Neural cell (in vitro differentiated cells): ENCODE results near the gene ZNF764. TPM values are rescaled to one million over a fixed set of nuclear protein-coding genes. Genes with fewer than 3 reads are reported as not detected.

Experiments used
- H2AFZ ChIP-seq: fragments of 200-600, 300-800 bp; sonication (generic), shearing (Covaris generic); 2 replicates; pipeline ENCODE4 v1.6.0; 2014; ENCODE audit warnings: low read depth, mild to moderate bottlenecking, antibody characterized with exemption, low read length, moderate library complexity
- H3F3A ChIP-seq: fragments of 200-600 bp; shearing (Covaris generic); 2 replicates; pipeline ENCODE4 v1.6.1; 2016; ENCODE audit warnings: mild to moderate bottlenecking, moderate library complexity, mixed read lengths, antibody characterized with exemption, low read length; ENCODE audit not compliant: insufficient read depth, poor library complexity, severe bottlenecking
- H3K27ac ChIP-seq: fragments of 200-600, 300-800 bp; sonication (generic), shearing (Covaris generic); 2 replicates; pipeline ENCODE4 v1.5.1; 2014; ENCODE audit warnings: mild to moderate bottlenecking, low read length, moderate library complexity
- H3K27me3 ChIP-seq: fragments of 300-800, 200-600 bp; sonication (generic), shearing (Covaris generic); 2 replicates; pipeline ENCODE4 v1.6.0; 2014; ENCODE audit warnings: mild to moderate bottlenecking, low read depth, low read length, moderate library complexity; ENCODE audit not compliant: insufficient read depth
- H3K36me3 ChIP-seq: fragments of 300-800, 200-600 bp; sonication (generic), shearing (Covaris generic); 2 replicates; pipeline ENCODE4 v1.5.1; 2014; ENCODE audit warnings: mild to moderate bottlenecking, antibody characterized with exemption, low read length, moderate library complexity; ENCODE audit not compliant: insufficient read depth
- H3K4me2 ChIP-seq: fragments of 300-800, 200-600 bp; sonication (generic), shearing (Covaris generic); 2 replicates; pipeline ENCODE4 v1.6.0; 2014; ENCODE audit warnings: mild to moderate bottlenecking, low read length
- H3K4me3 ChIP-seq: fragments of 300-800, 200-600 bp; sonication (generic), shearing (Covaris generic); 2 replicates; pipeline ENCODE4 v1.5.1; 2014; ENCODE audit warnings: mild to moderate bottlenecking, low read length, moderate library complexity
- H3K79me2 ChIP-seq: fragments of 200-600 bp; shearing (Covaris generic); replicated peaks from 2 replicates; pipeline ENCODE4 v1.6.0; 2014; ENCODE audit warnings: mild to moderate bottlenecking, low read length, moderate library complexity; ENCODE audit not compliant: insufficient read depth
- H3K9ac ChIP-seq: fragments of 300-800, 200-600 bp; sonication (generic), shearing (Covaris generic); 2 replicates; pipeline ENCODE4 v1.6.1; 2016; ENCODE audit warnings: mild to moderate bottlenecking, low read length, mixed read lengths
- H3K9me2 ChIP-seq: fragments of 200-600 bp; shearing (Covaris generic); 2 replicates; pipeline ENCODE4 v1.6.1; 2016; ENCODE audit warnings: mild to moderate bottlenecking, low read length, mixed read lengths; ENCODE audit not compliant: insufficient read depth
- H3K9me3 ChIP-seq: fragments of 200-600, 300-800 bp; sonication (generic), shearing (Covaris generic); 2 replicates; pipeline ENCODE4 v1.6.1; 2016; ENCODE audit warnings: mild to moderate bottlenecking, mixed run types, low read length, moderate library complexity, mixed read lengths
- H4K20me1 ChIP-seq: fragments of 200-600 bp; shearing (Covaris generic); 2 replicates; pipeline ENCODE4 v1.6.1; 2016; ENCODE audit warnings: mild to moderate bottlenecking, mixed run types; ENCODE audit not compliant: insufficient read depth
- CTCF ChIP-seq: fragments of 450-650 bp; IDR thresholded peaks from 2 replicates; pipeline ENCODE4 v1.5.1; 2014; ENCODE audit warnings: antibody characterized with exemption, mild to moderate bottlenecking, moderate library complexity; ENCODE audit not compliant: poor library complexity, severe bottlenecking
- EP300 ChIP-seq: fragments of 450-650 bp; conservative IDR thresholded peaks from 2 replicates; pipeline ENCODE4 v1.6.1; 2014; ENCODE audit warnings: antibody characterized with exemption, mild to moderate bottlenecking, moderate library complexity; ENCODE audit not compliant: poor library complexity, severe bottlenecking
- EZH2 ChIP-seq: fragments of 200-600, 300-800 bp; shearing (Covaris generic), sonication (generic); IDR thresholded peaks from 2 replicates; pipeline ENCODE4 v1.6.1; 2014; ENCODE audit warnings: antibody characterized with exemption, low read length, borderline replicate concordance, mild to moderate bottlenecking; ENCODE audit not compliant: insufficient read depth, poor library complexity, severe bottlenecking
- MXI1 ChIP-seq: fragments of 450-650 bp; conservative IDR thresholded peaks from 2 replicates; pipeline ENCODE4 v1.6.1; 2014; ENCODE audit warnings: antibody characterized with exemption, mild to moderate bottlenecking; ENCODE audit not compliant: poor library complexity, severe bottlenecking
- POLR2AphosphoS5 ChIP-seq: IDR thresholded peaks from 2 replicates; pipeline ENCODE4 v1.6.1; 2012
- RAD21 ChIP-seq: fragments of 450-650 bp; conservative IDR thresholded peaks from 2 replicates; pipeline ENCODE4 v1.6.1; 2014; ENCODE audit warnings: antibody characterized with exemption, mild to moderate bottlenecking, moderate library complexity
- SMC3 ChIP-seq: fragments of 450-650 bp; conservative IDR thresholded peaks from 2 replicates; pipeline ENCODE4 v1.6.1; 2014; ENCODE audit warnings: antibody characterized with exemption, mild to moderate bottlenecking, moderate library complexity; ENCODE audit not compliant: poor library complexity
- TAF1 ChIP-seq: IDR thresholded peaks from 2 replicates; pipeline ENCODE4 v1.6.1; 2012; ENCODE audit warnings: low read depth
- polyA plus RNA-seq: library from polyadenylated mRNA; depleted of rRNA; stranded (reverse); fragments of >200 nt; gene quantifications from 2 replicates; pipeline ENCODE4 v1.2.3, GENCODE V29; 2014
- TF ChIP-seq, protein P1 (sequence below): IDR thresholded peaks from 2 replicates; pipeline ENCODE4 v1.6.1; 2012; ENCODE audit warnings: borderline replicate concordance

Gene ZNF764
- polyA plus RNA-seq, 1 donor from 2014 or later: 10.5 TPM

- H3K36me3 ChIP-seq: no peaks in the 10 kb centered on the region
- H3K27ac ChIP-seq: no peak overlapping the region
- no peak overlapping the region for H3K9ac ChIP-seq
- H4K20me1 ChIP-seq: no peaks in the 10 kb centered on the region
- TF ChIP-seq SMC3 (no peak), MXI1 (no peak), POLR2AphosphoS5 (peak; percentile 9), EP300 (no peak), RAD21 (no peak)
- no peak overlapping the region for H3K4me3 ChIP-seq
- peaks cover 5% of the 10 kb centered on the region for H3K79me2 ChIP-seq
- H3F3A ChIP-seq: no peaks in the 10 kb centered on the region
- H3K27me3 ChIP-seq: no peaks in the 10 kb centered on the region
- no peaks in the 10 kb centered on the region for H3K9me2 ChIP-seq
- H2AFZ ChIP-seq: no peak overlapping the region
- H3K9me3 ChIP-seq: no peaks in the 10 kb centered on the region
- no peak overlapping the region for H3K4me2 ChIP-seq
Measured at GRCh38 chr16:30521873-30522641, 36.1 kb downstream of the ZNF764 start.

DNA sequence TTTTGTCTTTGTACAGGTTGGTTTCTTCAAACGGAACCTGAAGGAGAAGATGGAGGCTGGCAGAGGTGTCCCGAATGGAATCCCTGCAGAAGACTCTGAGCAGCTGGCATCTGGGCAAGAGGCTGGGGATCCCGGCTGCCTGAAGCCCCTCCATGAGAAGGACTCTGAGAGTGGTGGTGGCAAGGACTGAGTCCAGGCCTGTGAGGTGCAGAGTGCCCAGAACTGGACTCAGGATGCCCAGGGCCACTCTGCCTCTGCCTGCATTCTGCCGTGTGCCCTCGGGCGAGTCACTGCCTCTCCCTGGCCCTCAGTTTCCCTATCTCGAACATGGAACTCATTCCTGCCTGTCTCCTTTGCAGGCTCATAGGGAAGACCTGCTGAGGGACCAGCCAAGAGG, 36.7 kb downstream of the ZNF764 start:
- Histone ChIP-seq H3K27me3 (no peaks in the 10 kb centered on the region), H3K4me3 (no peak overlapping the region), H2AFZ (no peak overlapping the region), H3K9me3 (no peaks in the 10 kb centered on the region), H3K9me2 (no peaks in the 10 kb centered on the region), H3K36me3 (no peaks in the 10 kb centered on the region), H4K20me1 (no peaks in the 10 kb centered on the region), H3K27ac (no peak overlapping the region), H3K79me2 (peaks cover 5% of the 10 kb centered on the region), H3K9ac (no peak overlapping the region), H3K4me2 (no peak overlapping the region), H3F3A (no peaks in the 10 kb centered on the region)
- TF ChIP-seq TAF1 (no peak), SMC3 (no peak)

DNA sequence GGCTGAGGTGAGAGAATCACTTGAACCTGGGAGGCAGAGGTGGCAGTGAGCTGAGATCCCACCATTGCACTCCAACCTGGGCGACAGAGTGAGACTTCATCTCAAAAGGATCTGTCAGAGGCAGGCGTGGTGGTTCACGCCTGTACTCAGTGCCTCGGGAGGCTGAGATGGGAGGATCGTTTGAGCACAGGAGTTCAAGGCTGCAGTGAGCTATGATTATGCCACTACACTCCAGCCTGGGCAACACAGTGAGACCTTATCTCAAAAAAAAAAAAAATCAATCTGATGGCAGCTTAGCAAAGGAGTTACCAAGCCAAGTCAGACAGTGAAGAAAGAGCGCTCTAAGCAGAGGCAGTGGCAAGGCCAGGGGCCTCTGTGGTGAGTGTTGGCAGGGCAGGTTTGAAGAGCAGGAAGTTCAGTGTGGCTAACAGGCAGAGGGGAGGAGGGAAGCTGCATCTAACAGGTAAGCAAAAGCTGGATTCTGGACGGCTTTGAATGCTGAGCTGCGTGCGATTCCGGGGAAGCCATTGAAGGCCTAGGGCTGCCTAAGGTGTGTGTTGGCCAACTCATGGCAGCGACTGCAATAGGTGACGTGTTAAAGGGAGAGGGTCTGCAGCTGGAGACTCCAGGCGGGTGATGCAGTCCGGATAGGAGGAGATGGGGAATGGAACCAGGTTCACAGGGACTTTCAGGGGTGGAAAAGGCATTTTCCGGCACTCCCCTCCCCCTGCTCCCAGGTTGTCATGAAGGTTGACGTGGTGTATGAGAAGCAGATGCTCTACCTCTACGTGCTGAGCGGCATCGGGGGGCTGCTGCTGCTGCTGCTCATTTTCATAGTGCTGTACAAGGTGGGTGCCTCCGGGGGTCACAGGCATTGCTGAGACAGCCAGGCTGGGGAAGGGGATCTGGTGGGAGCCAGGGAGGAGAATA, 38.8 kb downstream of the ZNF764 start:
- no peaks in the 10 kb centered on the region for H4K20me1 ChIP-seq
- no peak overlapping the region for H3K9ac ChIP-seq
- no peaks in the 10 kb centered on the region for H3K27me3 ChIP-seq
- no peak overlapping the region for H3K4me3 ChIP-seq
- H3K4me2 ChIP-seq: no peak overlapping the region
- no peaks in the 10 kb centered on the region for H3K9me2 ChIP-seq
- H3K27ac ChIP-seq: no peak overlapping the region
- H3F3A ChIP-seq: no peaks in the 10 kb centered on the region
- no peaks in the 10 kb centered on the region for H3K36me3 ChIP-seq
- H3K79me2 ChIP-seq: no peaks in the 10 kb centered on the region
- H2AFZ ChIP-seq: no peak overlapping the region
- no peaks in the 10 kb centered on the region for H3K9me3 ChIP-seq
- no peak for TF ChIP-seq CTCF
- TF ChIP-seq POLR2AphosphoS5: no peak
- no peak for TF ChIP-seq RAD21
- TF ChIP-seq EZH2: no peak
- no peak for TF ChIP-seq MXI1
- no peak for TF ChIP-seq SMC3
- TF ChIP-seq EP300: no peak
- TF ChIP-seq, protein P1, sequence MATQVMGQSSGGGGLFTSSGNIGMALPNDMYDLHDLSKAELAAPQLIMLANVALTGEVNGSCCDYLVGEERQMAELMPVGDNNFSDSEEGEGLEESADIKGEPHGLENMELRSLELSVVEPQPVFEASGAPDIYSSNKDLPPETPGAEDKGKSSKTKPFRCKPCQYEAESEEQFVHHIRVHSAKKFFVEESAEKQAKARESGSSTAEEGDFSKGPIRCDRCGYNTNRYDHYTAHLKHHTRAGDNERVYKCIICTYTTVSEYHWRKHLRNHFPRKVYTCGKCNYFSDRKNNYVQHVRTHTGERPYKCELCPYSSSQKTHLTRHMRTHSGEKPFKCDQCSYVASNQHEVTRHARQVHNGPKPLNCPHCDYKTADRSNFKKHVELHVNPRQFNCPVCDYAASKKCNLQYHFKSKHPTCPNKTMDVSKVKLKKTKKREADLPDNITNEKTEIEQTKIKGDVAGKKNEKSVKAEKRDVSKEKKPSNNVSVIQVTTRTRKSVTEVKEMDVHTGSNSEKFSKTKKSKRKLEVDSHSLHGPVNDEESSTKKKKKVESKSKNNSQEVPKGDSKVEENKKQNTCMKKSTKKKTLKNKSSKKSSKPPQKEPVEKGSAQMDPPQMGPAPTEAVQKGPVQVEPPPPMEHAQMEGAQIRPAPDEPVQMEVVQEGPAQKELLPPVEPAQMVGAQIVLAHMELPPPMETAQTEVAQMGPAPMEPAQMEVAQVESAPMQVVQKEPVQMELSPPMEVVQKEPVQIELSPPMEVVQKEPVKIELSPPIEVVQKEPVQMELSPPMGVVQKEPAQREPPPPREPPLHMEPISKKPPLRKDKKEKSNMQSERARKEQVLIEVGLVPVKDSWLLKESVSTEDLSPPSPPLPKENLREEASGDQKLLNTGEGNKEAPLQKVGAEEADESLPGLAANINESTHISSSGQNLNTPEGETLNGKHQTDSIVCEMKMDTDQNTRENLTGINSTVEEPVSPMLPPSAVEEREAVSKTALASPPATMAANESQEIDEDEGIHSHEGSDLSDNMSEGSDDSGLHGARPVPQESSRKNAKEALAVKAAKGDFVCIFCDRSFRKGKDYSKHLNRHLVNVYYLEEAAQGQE: no peak
- TF ChIP-seq TAF1: no peak
